Stimulated activated CD8-positive, alpha-beta memory T cell treated with anti-CD3 and anti-CD28 coated beads, Interleukin-12 subunit alpha, Interleukin-12 subunit beta, amount 100 ng/mL, for 4 hours (primary cell): ENCODE results near the gene ZCCHC2.

ENCODE experiments used
- DNase-seq: peaks from one replicate; pipeline ENCODE4 v3.0.0-alpha.2; 2020; ENCODE audit warnings: low read depth

Gene ZCCHC2

GRCh38 chr18:62578980-62579511, 56.2 kb downstream of the ZCCHC2 start:
- no peak for DNase-seq

- no peak for DNase-seq
These were observed 60.6 kb downstream of the ZCCHC2 start for GRCh38 chr18:62583376-62583775.

GRCh38 chr18:62584241-62585120, 61.7 kb downstream of the ZCCHC2 start:
- peak; percentile 55 for DNase-seq

GRCh38 chr18:62585274-62586150, 62.7 kb downstream of the ZCCHC2 start:
- no peak for DNase-seq

- DNase-seq: peak; percentile 20
These were observed 63.4 kb downstream of the ZCCHC2 start for GRCh38 chr18:62586151-62586774.

GRCh38 chr18:62586781-62587487, 64.1 kb downstream of the ZCCHC2 start:
- DNase-seq: no peak

- no peak for DNase-seq
These were observed 64.9 kb downstream of the ZCCHC2 start for GRCh38 chr18:62587689-62588088.

GRCh38 chr18:62588217-62588616, 65.4 kb downstream of the ZCCHC2 start:
- no peak for DNase-seq

- DNase-seq: no peak
These were observed 68.2 kb downstream of the ZCCHC2 start for GRCh38 chr18:62590799-62591590.

- no peak for DNase-seq
These were observed 73.5 kb downstream of the ZCCHC2 start for GRCh38 chr18:62596145-62597005.

- DNase-seq: no peak
These were observed 79.0 kb downstream of the ZCCHC2 start for GRCh38 chr18:62601871-62602270.

GRCh38 chr18:62602706-62603105, 79.9 kb downstream of the ZCCHC2 start:
- DNase-seq: no peak

- no peak for DNase-seq
These were observed 80.4 kb downstream of the ZCCHC2 start for GRCh38 chr18:62603211-62603610.

GRCh38 chr18:62603979-62604378, 81.2 kb downstream of the ZCCHC2 start:
- DNase-seq: no peak

- DNase-seq: no peak
These were observed 82.9 kb downstream of the ZCCHC2 start for GRCh38 chr18:62605685-62606084.

- no peak for DNase-seq
These were observed 83.3 kb downstream of the ZCCHC2 start for GRCh38 chr18:62606106-62606505.

- DNase-seq: no peak
These were observed 84.5 kb downstream of the ZCCHC2 start for GRCh38 chr18:62607302-62607701.

- no peak for DNase-seq
These were observed 85.0 kb downstream of the ZCCHC2 start for GRCh38 chr18:62607708-62608428.

- DNase-seq: no peak
These were observed 86.9 kb downstream of the ZCCHC2 start for GRCh38 chr18:62609764-62610163.
